Transverse colon (tissue), 4 donors: ENCODE measurements around the gene OGA.

Experiments used
- CTCF ChIP-seq, 5 experiments: fragments of 200-600 bp in 3 of 5; fragments of 450-650 bp in 2 of 5; sonication (generic) in 3 of 5; IDR thresholded peaks; 1 replicate in 2 of 5; 2 replicates in 3 of 5; pipeline ENCODE4 v1.5.1; 2016 to 2017; ENCODE audit warnings: antibody characterized with exemption in 5 of 5, inconsistent platforms in 3 of 5, mild to moderate bottlenecking in 2 of 5, moderate library complexity in 1 of 5
- EP300 ChIP-seq: sonication (generic); formaldehyde crosslinking; IDR thresholded peaks from one replicate; pipeline ENCODE4 v1.6.1; 2017; ENCODE audit warnings: antibody characterized with exemption, low read depth
- POLR2AphosphoS5 ChIP-seq, 3 donors: sonication (generic); formaldehyde crosslinking; IDR thresholded peaks; one replicate each; pipeline ENCODE4 v1.6.1; 2016; ENCODE audit warnings: antibody characterized with exemption in 3 of 3

- TF ChIP-seq POLR2AphosphoS5 (IDR thresholded peaks at IDR 0.05), result no peak
- no peak for TF ChIP-seq CTCF (IDR thresholded peaks at IDR 0.05)
- TF ChIP-seq EP300, result no peak
These were observed 38.4 kb upstream of the OGA start for GRCh38 chr10:101856626-101857025.
